CD4-positive, CD25-positive, alpha-beta regulatory T cell (primary cell): ENCODE results near the gene L2HGDH. TPM values are rescaled to one million over a fixed set of nuclear protein-coding genes. Genes with fewer than 3 reads are reported as not detected.

ENCODE experiments used
- ATAC-seq, 2 donors: fragments of 150-1000 bp; cut with Tn5 transposase; one replicate each; pipeline ENCODE4 v1.10.0; 2021; ENCODE audit warnings: low read depth in 2 of 2, moderate number of reproducible peaks in 2 of 2, moderate library complexity in 1 of 2
- DNase-seq, 3 donors: peaks; one replicate each; pipeline versions ENCODE4 v3.0.0 to v3.0.0-alpha.2; 2012 to 2022; ENCODE audit warnings: mixed read lengths in 1 of 3
- H3K27ac ChIP-seq: one replicate; pipeline ENCODE4 v1.7.0; 2013; ENCODE audit warnings: mild to moderate bottlenecking, low read length; ENCODE audit not compliant: insufficient read depth, poor library complexity, severe bottlenecking
- H3K27me3 ChIP-seq: one replicate; pipeline ENCODE4 v1.7.0; 2013; ENCODE audit warnings: low read length; ENCODE audit not compliant: control insufficient read depth, insufficient read depth
- H3K36me3 ChIP-seq: one replicate; pipeline ENCODE4 v1.7.0; 2013; ENCODE audit warnings: mild to moderate bottlenecking, low read length, moderate library complexity; ENCODE audit not compliant: control insufficient read depth, insufficient read depth
- H3K4me1 ChIP-seq: 2 replicates; pipeline ENCODE4 v1.7.0; 2013; ENCODE audit warnings: mild to moderate bottlenecking, low read length; ENCODE audit not compliant: insufficient read depth, control insufficient read depth, poor library complexity, severe bottlenecking
- H3K4me3 ChIP-seq: one replicate; pipeline ENCODE4 v1.7.0; 2013; ENCODE audit warnings: low read depth, mild to moderate bottlenecking, low read length, moderate library complexity
- H3K9me3 ChIP-seq, 2 experiments: 1 replicate in 1 of 2; 2 replicates in 1 of 2; pipeline ENCODE4 v1.7.0; 2013; ENCODE audit warnings: low read length in 2 of 2, mild to moderate bottlenecking in 1 of 2, moderate library complexity in 1 of 2; ENCODE audit not compliant: control insufficient read depth in 2 of 2
- H3K27ac Mint-ChIP-seq, 3 donors: one replicate each; pipeline ENCODE4 v1.8.0; 2020 to 2022; ENCODE audit warnings: mild to moderate bottlenecking in 3 of 3, mixed read lengths in 3 of 3, moderate library complexity in 2 of 3
- H3K27me3 Mint-ChIP-seq: one replicate; pipeline ENCODE4 v1.8.0; 2022; ENCODE audit warnings: mild to moderate bottlenecking, mixed read lengths
- H3K36me3 Mint-ChIP-seq: one replicate; pipeline ENCODE4 v1.8.0; 2020; ENCODE audit warnings: mixed read lengths
- H3K4me1 Mint-ChIP-seq, 4 donors: one replicate each; pipeline ENCODE4 v1.8.0; 2020 to 2022; ENCODE audit warnings: mixed read lengths in 4 of 4, mild to moderate bottlenecking in 1 of 4
- H3K4me3 Mint-ChIP-seq, 4 donors: one replicate each; pipeline ENCODE4 v1.8.0; 2020 to 2022; ENCODE audit warnings: mild to moderate bottlenecking in 4 of 4, mixed read lengths in 4 of 4, moderate library complexity in 3 of 4
- H3K9me3 Mint-ChIP-seq, 7 donors: one replicate each; pipeline ENCODE4 v1.8.0; 2020 to 2022; ENCODE audit warnings: mixed read lengths in 7 of 7, mild to moderate bottlenecking in 3 of 7, moderate library complexity in 2 of 7
- polyA plus RNA-seq, 4 donors: library from polyadenylated mRNA; unstranded; fragments of 300-500 nt; fragmentation: Illumina TruSeq; gene quantifications; one replicate each; pipeline ENCODE4 v1.2.3, GENCODE V29; 2021
- total RNA-seq: library from RNA; stranded (reverse); gene quantifications from one replicate; pipeline ENCODE4 v1.2.3, GENCODE V29; 2022

Gene L2HGDH
- total and polyA plus RNA-seq, 5 donors from 2014 or later, result 2.2 to 3.7 (median 3.2) TPM

GRCh38 chr14:50272498-50272897 is 39.5 kb downstream of the L2HGDH start:
- no peak for DNase-seq

DNA sequence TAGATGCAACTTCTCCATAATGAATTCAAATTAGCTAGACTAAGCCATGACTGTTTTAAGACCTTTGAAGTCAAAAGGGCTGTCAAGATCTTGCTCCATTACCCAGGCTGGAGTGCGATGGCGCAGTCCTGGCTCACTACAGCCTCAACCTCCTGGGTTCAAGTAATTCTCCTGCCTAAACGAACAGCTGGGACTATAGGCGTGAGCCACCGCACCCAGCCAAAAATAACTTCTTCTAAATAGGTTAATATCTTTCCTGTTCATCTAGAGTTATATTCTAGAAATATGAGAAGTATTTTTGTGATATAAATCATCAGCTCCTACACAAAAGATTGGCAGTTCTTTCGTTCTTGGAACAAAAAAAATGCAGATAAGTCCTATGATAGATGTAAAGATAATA is 41.1 kb downstream of the L2HGDH start:
- no peak overlapping the region for H3K27ac Mint-ChIP-seq
- peaks cover 10% of the 10 kb centered on the region for H3K36me3 Mint-ChIP-seq
- peaks cover 2% of the 10 kb centered on the region for H3K27me3 Mint-ChIP-seq
- DNase-seq (no peak), ATAC-seq (no peak)
- no peak overlapping the region for H3K4me3 Mint-ChIP-seq
- Histone ChIP-seq H3K27ac (no peak overlapping the region), H3K36me3 (no peaks in the 10 kb centered on the region), H3K27me3 (no peaks in the 10 kb centered on the region), H3K4me1 (no peaks in the 10 kb centered on the region), H3K9me3 (no peaks in the 10 kb centered on the region), H3K4me3 (no peak overlapping the region)
- no peaks in the 10 kb centered on the region for H3K9me3 Mint-ChIP-seq
- no peaks in the 10 kb centered on the region for H3K4me1 Mint-ChIP-seq

More at GRCh38 chr14:50272498-50272897, 39.5 kb downstream of the L2HGDH start:
- Mint-ChIP-seq H3K36me3 (peaks cover 15% of the 10 kb centered on the region), H3K4me1 (no peaks in the 10 kb centered on the region), H3K9me3 (no peaks in the 10 kb centered on the region), H3K27me3 (peaks cover 4% of the 10 kb centered on the region), H3K4me3 (no peak overlapping the region), H3K27ac (no peak overlapping the region)
- Histone ChIP-seq H3K27me3 (no peaks in the 10 kb centered on the region), H3K36me3 (no peaks in the 10 kb centered on the region), H3K9me3 (no peaks in the 10 kb centered on the region), H3K27ac (no peak overlapping the region), H3K4me1 (no peaks in the 10 kb centered on the region), H3K4me3 (no peak overlapping the region)
- ATAC-seq, result no peak

DNA sequence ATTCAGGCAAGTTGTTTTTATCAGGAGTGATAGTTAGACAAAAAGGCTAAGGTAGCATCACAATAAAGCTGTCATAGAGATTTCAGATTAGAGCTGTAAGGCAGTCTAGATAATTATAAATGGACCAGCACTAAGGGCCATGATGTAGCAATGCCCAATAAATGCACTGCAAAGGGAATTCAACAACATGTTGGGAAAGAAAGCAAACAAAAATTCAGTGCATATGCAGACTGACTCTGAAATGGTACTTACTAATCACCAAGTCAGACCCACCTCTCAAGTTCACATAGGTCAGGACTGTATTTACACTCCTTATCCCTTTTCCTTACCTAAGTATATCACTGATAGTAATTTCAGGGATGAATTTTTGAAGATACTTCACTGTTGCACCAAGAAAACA is 47.0 kb downstream of the L2HGDH start:
- no peaks in the 10 kb centered on the region for H3K27me3 ChIP-seq
- peaks cover 17% of the 10 kb centered on the region for H3K36me3 Mint-ChIP-seq
- H3K27ac ChIP-seq, result no peak overlapping the region
- ATAC-seq, result no peak
- no peaks in the 10 kb centered on the region for H3K36me3 ChIP-seq
- no peaks in the 10 kb centered on the region for H3K9me3 ChIP-seq
- H3K27me3 Mint-ChIP-seq, result no peaks in the 10 kb centered on the region
- H3K4me3 Mint-ChIP-seq, result no peak overlapping the region
- H3K27ac Mint-ChIP-seq, result no peak overlapping the region
- H3K4me1 Mint-ChIP-seq, result peaks cover 0 to 7% (median 2%) of the 10 kb centered on the region in 4 donors
- H3K4me1 ChIP-seq, result no peaks in the 10 kb centered on the region
- no peak for DNase-seq
- no peak overlapping the region for H3K4me3 ChIP-seq
- H3K9me3 Mint-ChIP-seq, result no peaks in the 10 kb centered on the region

- ATAC-seq (no peak), DNase-seq (no peak)
- Mint-ChIP-seq H3K9me3 (no peaks in the 10 kb centered on the region), H3K27me3 (no peaks in the 10 kb centered on the region), H3K4me3 (no peak overlapping the region), H3K27ac (peak overlapping the region in 2 of 3 donors; percentile 36 to 45), H3K36me3 (peaks cover 13% of the 10 kb centered on the region), H3K4me1 (peaks cover 0 to 8% (median 2%) of the 10 kb centered on the region in 4 donors)
- H3K9me3 ChIP-seq, result no peaks in the 10 kb centered on the region
- no peak overlapping the region for H3K27ac ChIP-seq
- H3K4me1 ChIP-seq, result no peaks in the 10 kb centered on the region
- no peak overlapping the region for H3K4me3 ChIP-seq
- H3K36me3 ChIP-seq, result no peaks in the 10 kb centered on the region
- H3K27me3 ChIP-seq, result no peaks in the 10 kb centered on the region
These were observed 48.7 kb downstream of the L2HGDH start for GRCh38 chr14:50263321-50263720.

DNA sequence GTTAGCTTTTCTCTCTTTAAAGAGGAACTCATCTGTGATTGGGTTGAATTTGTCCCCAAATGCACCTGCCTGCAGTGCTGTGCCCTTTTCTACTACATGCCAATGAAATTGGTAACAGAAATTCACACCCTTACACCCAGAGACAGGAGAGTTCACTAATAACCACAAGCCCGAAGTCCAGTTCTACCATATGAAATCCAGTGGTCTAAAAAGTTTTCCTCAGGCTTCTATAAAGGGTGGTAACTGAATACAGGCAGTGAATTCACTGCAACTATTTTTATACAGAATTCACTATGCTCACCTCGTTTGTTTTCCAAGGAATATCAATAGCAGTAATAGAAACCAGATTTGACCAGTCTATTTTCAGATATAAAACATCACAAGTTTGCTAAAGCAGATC is 49.2 kb downstream of the L2HGDH start:
- H3K27ac ChIP-seq, result no peak overlapping the region
- Mint-ChIP-seq H3K4me1 (peaks cover 0 to 8% (median 2%) of the 10 kb centered on the region in 4 donors), H3K27ac (peak overlapping the region in 1 of 3 donors; percentile 36), H3K27me3 (no peaks in the 10 kb centered on the region), H3K4me3 (no peak overlapping the region), H3K9me3 (no peaks in the 10 kb centered on the region), H3K36me3 (peaks cover 13% of the 10 kb centered on the region)
- H3K4me3 ChIP-seq, result no peak overlapping the region
- no peaks in the 10 kb centered on the region for H3K36me3 ChIP-seq
- ATAC-seq, result no peak
- no peaks in the 10 kb centered on the region for H3K9me3 ChIP-seq
- no peaks in the 10 kb centered on the region for H3K4me1 ChIP-seq
- H3K27me3 ChIP-seq, result no peaks in the 10 kb centered on the region
- no peak for DNase-seq

- no peaks in the 10 kb centered on the region for H3K36me3 ChIP-seq
- Mint-ChIP-seq H3K4me3 (no peak overlapping the region), H3K4me1 (peaks cover 0 to 8% (median 2%) of the 10 kb centered on the region in 4 donors), H3K27ac (no peak overlapping the region), H3K27me3 (no peaks in the 10 kb centered on the region), H3K36me3 (peaks cover 13% of the 10 kb centered on the region), H3K9me3 (no peaks in the 10 kb centered on the region)
- no peaks in the 10 kb centered on the region for H3K4me1 ChIP-seq
- no peak overlapping the region for H3K4me3 ChIP-seq
- H3K9me3 ChIP-seq, result no peaks in the 10 kb centered on the region
- no peak overlapping the region for H3K27ac ChIP-seq
- H3K27me3 ChIP-seq, result no peaks in the 10 kb centered on the region
- peak in 2 of 3 donors; percentile 38 to 60 for DNase-seq
- peak; percentile 47 to 67 for ATAC-seq
These were observed 51.5 kb downstream of the L2HGDH start for GRCh38 chr14:50260511-50260910.

DNA sequence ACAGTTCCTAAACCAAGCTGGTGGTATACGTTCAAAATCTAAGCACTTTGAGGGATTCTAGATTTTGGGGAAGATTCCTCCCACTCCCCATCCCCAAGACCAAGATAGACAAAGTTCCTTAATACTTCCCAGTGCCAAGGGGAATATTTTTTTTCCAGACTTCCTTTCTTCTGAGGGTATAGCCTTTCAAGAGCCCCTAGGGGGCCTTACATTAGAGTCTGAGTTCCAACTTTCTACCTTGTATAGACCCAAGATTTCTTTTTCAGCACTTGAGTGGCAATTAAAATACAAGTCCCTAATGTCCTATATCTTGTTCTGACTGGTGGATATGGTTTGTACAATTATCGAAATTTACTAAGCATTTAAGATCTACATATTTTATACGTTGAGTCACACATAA is 52.0 kb downstream of the L2HGDH start:
- Mint-ChIP-seq H3K27me3 (no peaks in the 10 kb centered on the region), H3K27ac (peak overlapping the region in 1 of 3 donors; percentile 57), H3K4me1 (peaks cover 0 to 8% (median 2%) of the 10 kb centered on the region in 4 donors), H3K9me3 (no peaks in the 10 kb centered on the region), H3K4me3 (no peak overlapping the region), H3K36me3 (peaks cover 13% of the 10 kb centered on the region)
- DNase-seq, result no peak
- H3K27me3 ChIP-seq, result no peaks in the 10 kb centered on the region
- no peaks in the 10 kb centered on the region for H3K36me3 ChIP-seq
- no peaks in the 10 kb centered on the region for H3K9me3 ChIP-seq
- no peak overlapping the region for H3K4me3 ChIP-seq
- no peak for ATAC-seq
- H3K4me1 ChIP-seq, result no peaks in the 10 kb centered on the region
- no peak overlapping the region for H3K27ac ChIP-seq

DNA sequence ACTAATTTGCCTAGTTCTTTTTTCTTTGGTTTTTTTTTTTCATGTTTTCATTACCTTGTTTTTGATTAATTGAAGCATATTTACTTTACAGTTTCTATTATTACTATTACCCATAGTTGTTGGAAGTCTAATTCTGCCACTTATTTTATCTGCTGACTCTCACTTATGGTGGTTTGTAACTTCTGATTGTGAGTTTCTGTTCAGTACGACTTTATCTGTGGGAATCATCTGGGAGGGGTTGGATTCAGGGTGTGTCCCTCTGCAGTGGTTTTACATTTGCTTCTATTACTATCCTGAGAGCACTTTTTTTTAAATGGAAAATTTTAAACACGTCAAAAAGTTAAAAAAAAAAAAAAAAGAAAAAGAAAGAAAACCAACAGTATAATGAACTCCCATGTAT is 54.3 kb downstream of the L2HGDH start:
- H3K27ac Mint-ChIP-seq, result no peak overlapping the region

More for the DNA sequence above, 54.3 kb downstream of the L2HGDH start:
- Mint-ChIP-seq H3K27me3 (no peaks in the 10 kb centered on the region), H3K4me1 (peaks cover 0 to 8% (median 2%) of the 10 kb centered on the region in 4 donors), H3K4me3 (no peak overlapping the region), H3K9me3 (peaks cover 0 to 3% (median 0%) of the 10 kb centered on the region in 7 donors), H3K36me3 (peaks cover 15% of the 10 kb centered on the region)
- H3K4me1 ChIP-seq, result no peaks in the 10 kb centered on the region
- no peak for DNase-seq
- ATAC-seq, result no peak
- H3K36me3 ChIP-seq, result peaks cover 3% of the 10 kb centered on the region
- no peaks in the 10 kb centered on the region for H3K9me3 ChIP-seq
- H3K27me3 ChIP-seq, result no peaks in the 10 kb centered on the region
- H3K27ac ChIP-seq, result no peak overlapping the region
- H3K4me3 ChIP-seq, result no peak overlapping the region
